Measurements from ENCODE around the gene C16orf95. TPM values are rescaled to one million over a fixed set of nuclear protein-coding genes. Genes with fewer than 3 reads are reported as not detected.

Gene C16orf95
- total RNA-seq, 1 experiment from 2014 or later = 3.8 TPM

GRCh38 chr16:87345726-87346424 lies 28.7 kb upstream of the C16orf95 start:
- BruUV-seq (replicated peaks) = no TSS peak
- CTCF ChIA-PET = no interaction called here
- H3K36me3 Mint-ChIP-seq (ENCODE audit: insufficient read depth, unreplicated experiment) = peaks cover 42% of the 10 kb centered on the region
- H3K27me3 Mint-ChIP-seq (ENCODE audit: unreplicated experiment) = no peaks in the 10 kb centered on the region
- no peak for TF ChIP-seq CTCF (IDR thresholded peaks at IDR 0.05; ENCODE audit: unreplicated experiment)
- H3K4me3 Mint-ChIP-seq (ENCODE audit: low read depth, unreplicated experiment) = no peak overlapping the region
- no peak for DNase-seq
- H3K27ac Mint-ChIP-seq (ENCODE audit: unreplicated experiment) = no peak overlapping the region
- intact Hi-C loops (cut with micrococcal nuclease; ENCODE audit: unreplicated experiment) = no loop called here
- no peaks in the 10 kb centered on the region for H3K9me3 Mint-ChIP-seq (ENCODE audit: low read depth, unreplicated experiment)
- H3K4me1 Mint-ChIP-seq (ENCODE audit: low read depth, unreplicated experiment) = no peaks in the 10 kb centered on the region

GRCh38 chr16:87344931-87345631 lies 27.9 kb upstream of the C16orf95 start:
- intact Hi-C loops (cut with micrococcal nuclease; ENCODE audit: unreplicated experiment) = no loop called here
- Mint-ChIP-seq H3K36me3 (ENCODE audit: insufficient read depth, unreplicated experiment) (peaks cover 42% of the 10 kb centered on the region), H3K27ac (ENCODE audit: unreplicated experiment) (no peak overlapping the region), H3K9me3 (ENCODE audit: low read depth, unreplicated experiment) (no peaks in the 10 kb centered on the region), H3K27me3 (ENCODE audit: unreplicated experiment) (no peaks in the 10 kb centered on the region), H3K4me1 (ENCODE audit: low read depth, unreplicated experiment) (no peaks in the 10 kb centered on the region), H3K4me3 (ENCODE audit: low read depth, unreplicated experiment) (no peak overlapping the region)
- no TSS peak for BruUV-seq (replicated peaks)
- no peak for TF ChIP-seq CTCF (IDR thresholded peaks at IDR 0.05; ENCODE audit: unreplicated experiment)
- DNase-seq = no peak
- CTCF ChIA-PET = no interaction called here

GRCh38 chr16:87344165-87344930 lies 27.2 kb upstream of the C16orf95 start:
- no peaks in the 10 kb centered on the region for H3K27me3 Mint-ChIP-seq (ENCODE audit: unreplicated experiment)
- no peaks in the 10 kb centered on the region for H3K9me3 Mint-ChIP-seq (ENCODE audit: low read depth, unreplicated experiment)
- no peaks in the 10 kb centered on the region for H3K4me1 Mint-ChIP-seq (ENCODE audit: low read depth, unreplicated experiment)
- DNase-seq = no peak
- no peak overlapping the region for H3K4me3 Mint-ChIP-seq (ENCODE audit: low read depth, unreplicated experiment)
- peaks cover 42% of the 10 kb centered on the region for H3K36me3 Mint-ChIP-seq (ENCODE audit: insufficient read depth, unreplicated experiment)
- CTCF ChIA-PET = no interaction called here
- intact Hi-C loops (cut with micrococcal nuclease; ENCODE audit: unreplicated experiment) = no loop called here
- TF ChIP-seq CTCF (IDR thresholded peaks at IDR 0.05; ENCODE audit: unreplicated experiment) = no peak
- no TSS peak for BruUV-seq (replicated peaks)
- H3K27ac Mint-ChIP-seq (ENCODE audit: unreplicated experiment) = no peak overlapping the region

GRCh38 chr16:87343753-87344050 lies 26.5 kb upstream of the C16orf95 start:
- TF ChIP-seq CTCF (IDR thresholded peaks at IDR 0.05; ENCODE audit: unreplicated experiment) = no peak
- DNase-seq = no peak
- BruUV-seq (replicated peaks) = no TSS peak
- Mint-ChIP-seq H3K9me3 (ENCODE audit: low read depth, unreplicated experiment) (no peaks in the 10 kb centered on the region), H3K27me3 (ENCODE audit: unreplicated experiment) (no peaks in the 10 kb centered on the region), H3K4me1 (ENCODE audit: low read depth, unreplicated experiment) (no peaks in the 10 kb centered on the region), H3K27ac (ENCODE audit: unreplicated experiment) (no peak overlapping the region), H3K36me3 (ENCODE audit: insufficient read depth, unreplicated experiment) (peaks cover 41% of the 10 kb centered on the region), H3K4me3 (ENCODE audit: low read depth, unreplicated experiment) (no peak overlapping the region)
- intact Hi-C loops (cut with micrococcal nuclease; ENCODE audit: unreplicated experiment) = no loop called here
- CTCF ChIA-PET = no interaction called here

All from Calu3 (cell line).